ENCODE data around the gene USP15. TPM values are rescaled to one million over a fixed set of nuclear protein-coding genes. Genes with fewer than 3 reads are reported as not detected.

Gene USP15
- polyA plus RNA-seq, 3 donors from 2014 or later = 40.6 to 69.3 (median 62.0) TPM

DNA sequence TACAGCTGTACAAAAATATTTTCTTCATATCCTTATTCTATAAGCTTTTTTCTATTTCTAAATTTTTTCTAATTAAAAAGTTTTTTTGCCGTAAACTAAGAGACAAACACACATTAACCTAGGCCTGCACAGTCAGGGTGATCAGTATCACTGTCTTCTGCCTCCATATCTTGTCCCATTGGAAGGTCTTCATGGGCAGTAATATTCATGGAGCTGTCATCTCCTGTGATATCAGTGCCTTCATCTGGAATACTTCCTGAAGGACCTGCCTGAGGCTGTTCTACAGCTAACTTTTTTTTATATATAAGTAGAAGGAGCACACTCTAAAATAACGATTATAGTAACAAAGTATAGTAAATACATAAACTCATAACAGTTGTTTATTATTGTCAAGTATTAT is 17.8 kb downstream of the USP15 start:
- Mint-ChIP-seq H3K27ac (no peak overlapping the region), H3K27me3 (ENCODE audit: low read depth in 3 of 3) (no peaks in the 10 kb centered on the region), H3K4me3 (no peak overlapping the region), H3K9me3 (no peaks in the 10 kb centered on the region), H3K36me3 (no peaks in the 10 kb centered on the region), H3K4me1 (peaks cover 83 to 96% of the 10 kb centered on the region in 2 donors)
- no peak for DNase-seq

DNA sequence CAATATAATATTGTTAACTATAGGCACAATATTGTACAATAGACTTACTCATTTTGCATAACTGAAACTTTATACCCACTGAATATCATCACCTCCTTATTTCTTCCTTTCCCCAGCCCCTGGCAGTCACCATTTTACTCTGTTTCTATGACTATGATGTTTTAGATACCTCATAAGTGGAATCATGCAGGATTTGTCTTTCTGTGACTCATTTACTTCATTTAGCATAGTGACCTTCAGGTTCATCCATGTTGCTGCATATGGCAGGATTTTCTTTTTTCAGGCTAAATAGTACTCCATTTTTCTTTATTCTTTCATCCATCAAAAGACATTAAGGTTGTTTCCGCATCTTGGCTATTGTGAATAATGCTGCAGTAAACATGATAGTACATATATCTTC is 18.9 kb downstream of the USP15 start:
- no peak overlapping the region for H3K4me3 Mint-ChIP-seq
- H3K27me3 Mint-ChIP-seq (ENCODE audit: low read depth in 3 of 3) = no peaks in the 10 kb centered on the region
- H3K27ac Mint-ChIP-seq = peak overlapping the region in 1 of 6 donors; percentile 29
- H3K4me1 Mint-ChIP-seq = peaks cover 83 to 96% of the 10 kb centered on the region in 2 donors
- H3K9me3 Mint-ChIP-seq = no peaks in the 10 kb centered on the region
- no peaks in the 10 kb centered on the region for H3K36me3 Mint-ChIP-seq
- no peak for DNase-seq

DNA sequence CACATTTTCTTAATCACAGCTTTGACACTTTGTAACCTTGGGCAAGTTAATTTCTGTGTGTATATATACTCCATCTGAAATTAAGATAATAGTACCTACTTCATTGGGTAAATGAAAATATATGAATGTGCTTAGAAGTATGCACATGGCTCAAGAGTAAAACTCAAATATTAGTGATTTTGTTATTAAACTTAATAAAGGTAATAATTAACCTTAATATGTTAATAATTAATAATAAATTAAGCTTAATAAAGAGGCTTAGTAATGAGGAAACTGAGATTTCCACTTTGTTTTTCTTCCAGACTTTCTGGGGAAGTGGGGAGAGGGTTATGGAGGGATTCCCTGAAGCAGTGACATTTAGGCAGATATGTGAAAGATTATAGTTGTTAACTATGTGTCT is 19.8 kb downstream of the USP15 start:
- Mint-ChIP-seq H3K4me1 (peaks cover 80 to 96% of the 10 kb centered on the region in 2 donors), H3K9me3 (no peaks in the 10 kb centered on the region), H3K36me3 (no peaks in the 10 kb centered on the region), H3K27me3 (ENCODE audit: low read depth in 3 of 3) (no peaks in the 10 kb centered on the region), H3K4me3 (peak overlapping the region in 1 of 5 donors; percentile 4), H3K27ac (peak overlapping the region in 1 of 6 donors; percentile 15)
- no peak for DNase-seq

DNA sequence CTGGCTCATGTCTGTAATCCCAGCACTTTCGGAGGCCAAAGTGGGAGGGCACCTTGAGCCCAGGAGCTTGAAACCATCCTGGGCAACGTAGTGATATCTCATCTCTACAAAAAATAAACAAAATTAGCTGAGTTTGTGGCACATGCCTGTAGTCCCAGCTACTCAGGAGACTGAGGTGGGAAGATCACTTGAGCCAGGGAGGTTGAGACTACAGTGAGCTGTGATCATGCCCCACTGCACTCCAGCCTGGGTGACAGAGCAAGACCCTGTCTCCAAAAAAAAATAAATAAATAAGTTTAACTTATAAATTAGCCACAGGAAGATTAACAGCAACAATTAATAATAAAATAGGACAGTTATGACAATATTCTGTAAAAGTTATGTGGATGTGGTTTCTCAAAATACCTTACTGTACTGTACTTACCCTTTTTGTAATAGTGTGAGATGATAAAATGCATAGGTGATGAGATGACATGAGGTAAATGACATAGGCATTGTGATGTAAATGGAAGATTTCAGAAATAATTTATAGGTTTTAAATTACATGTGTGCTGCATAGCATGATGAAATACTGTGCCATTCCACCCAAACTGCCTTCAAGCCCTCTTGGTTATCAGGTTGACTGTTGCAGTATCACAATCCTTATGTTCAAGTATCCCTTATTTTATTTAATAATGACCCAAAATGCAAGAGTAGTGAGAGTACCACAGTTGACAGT is 22.0 kb downstream of the USP15 start:
- Mint-ChIP-seq H3K4me3 (peak overlapping the region in 2 of 5 donors; percentile 5 to 30), H3K27ac (peak overlapping the region in 4 of 6 donors; percentile 17 to 55 (median 30)), H3K36me3 (no peaks in the 10 kb centered on the region), H3K9me3 (no peaks in the 10 kb centered on the region), H3K4me1 (peaks cover 79 to 96% of the 10 kb centered on the region in 2 donors), H3K27me3 (ENCODE audit: low read depth in 3 of 3) (peaks cover 0 to 1% (median 0%) of the 10 kb centered on the region in 3 donors)
- no peak for DNase-seq

DNA sequence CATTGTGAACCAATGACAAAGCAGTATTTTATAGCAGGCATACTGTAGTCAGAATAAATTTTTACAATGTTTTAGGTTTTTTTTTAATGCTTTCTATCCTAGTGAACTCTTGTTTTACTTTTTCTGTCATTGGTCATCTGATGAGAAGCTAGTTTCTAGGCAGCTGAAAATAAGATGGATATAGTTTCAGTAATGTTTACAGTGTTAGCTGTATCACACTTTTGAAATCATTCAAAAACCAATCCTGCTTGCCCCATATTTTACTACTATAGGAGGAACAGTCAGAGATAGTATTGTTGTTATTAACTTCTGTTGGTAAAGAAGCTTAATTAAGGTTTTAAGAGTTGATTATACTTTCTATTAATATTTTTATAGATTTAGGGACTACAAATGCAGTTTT is 24.5 kb downstream of the USP15 start:
- H3K9me3 Mint-ChIP-seq = no peaks in the 10 kb centered on the region
- peaks cover 90 to 100% of the 10 kb centered on the region in 2 donors for H3K4me1 Mint-ChIP-seq
- peaks cover 0 to 2% (median 0%) of the 10 kb centered on the region in 3 donors for H3K27me3 Mint-ChIP-seq (ENCODE audit: low read depth in 3 of 3)
- H3K4me3 Mint-ChIP-seq = no peak overlapping the region
- DNase-seq = no peak
- no peaks in the 10 kb centered on the region for H3K36me3 Mint-ChIP-seq
- no peak overlapping the region for H3K27ac Mint-ChIP-seq

DNA sequence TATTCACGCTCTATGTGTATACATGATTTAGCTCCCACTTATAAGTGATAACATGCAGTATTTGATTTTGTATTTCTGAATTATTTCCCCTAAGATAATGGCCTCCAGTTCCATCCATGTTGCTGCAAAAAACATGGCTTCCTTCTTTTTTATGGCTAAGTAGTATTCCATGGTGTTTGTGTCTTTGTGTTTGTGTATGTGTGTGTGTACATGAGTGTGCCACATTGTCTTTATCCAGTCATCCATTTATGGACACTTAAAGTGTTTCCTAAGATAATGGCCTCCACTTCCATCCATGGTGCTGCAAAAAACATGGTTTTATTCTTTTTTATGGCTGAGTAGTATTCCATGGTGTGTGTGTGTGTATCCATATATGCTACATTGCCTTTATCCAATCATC is 25.1 kb downstream of the USP15 start:
- H3K9me3 Mint-ChIP-seq = peaks cover 0 to 3% (median 1%) of the 10 kb centered on the region in 6 donors
- H3K27me3 Mint-ChIP-seq (ENCODE audit: low read depth in 3 of 3) = peaks cover 0 to 2% (median 0%) of the 10 kb centered on the region in 3 donors
- no peak overlapping the region for H3K4me3 Mint-ChIP-seq
- H3K4me1 Mint-ChIP-seq = peaks cover 91 to 100% of the 10 kb centered on the region in 2 donors
- H3K36me3 Mint-ChIP-seq = peaks cover 2 to 4% (median 2%) of the 10 kb centered on the region in 3 donors
- no peak overlapping the region for H3K27ac Mint-ChIP-seq
- DNase-seq = no peak

DNA sequence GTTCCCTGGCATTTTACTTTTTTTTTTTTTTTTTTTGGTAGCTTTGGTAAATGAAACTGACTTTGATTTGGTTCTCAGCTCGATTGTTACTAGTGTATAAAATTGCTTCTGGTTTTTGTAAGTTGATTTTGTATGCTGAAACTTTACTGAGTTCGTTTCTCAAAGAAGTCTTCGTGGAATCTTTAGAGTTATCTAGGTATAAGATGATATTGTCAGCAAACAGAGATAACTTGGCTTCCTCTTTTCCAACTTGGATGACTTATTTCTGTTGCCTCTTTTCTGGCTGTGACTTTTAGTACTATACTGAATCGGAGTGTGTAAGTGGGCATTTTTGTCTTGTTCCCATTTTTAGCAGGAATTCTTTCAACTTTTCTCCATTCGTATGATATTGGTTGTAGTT is 28.1 kb downstream of the USP15 start:
- H3K27ac Mint-ChIP-seq = no peak overlapping the region
- H3K9me3 Mint-ChIP-seq = peaks cover 4 to 13% (median 8%) of the 10 kb centered on the region in 6 donors
- peaks cover 0 to 2% (median 0%) of the 10 kb centered on the region in 3 donors for H3K27me3 Mint-ChIP-seq (ENCODE audit: low read depth in 3 of 3)
- peaks cover 6 to 11% (median 11%) of the 10 kb centered on the region in 3 donors for H3K36me3 Mint-ChIP-seq
- peak overlapping the region in 3 of 5 donors; percentile 24 to 55 (median 33) for H3K4me3 Mint-ChIP-seq
- DNase-seq = no peak
- peaks cover 88 to 100% of the 10 kb centered on the region in 2 donors for H3K4me1 Mint-ChIP-seq

DNA sequence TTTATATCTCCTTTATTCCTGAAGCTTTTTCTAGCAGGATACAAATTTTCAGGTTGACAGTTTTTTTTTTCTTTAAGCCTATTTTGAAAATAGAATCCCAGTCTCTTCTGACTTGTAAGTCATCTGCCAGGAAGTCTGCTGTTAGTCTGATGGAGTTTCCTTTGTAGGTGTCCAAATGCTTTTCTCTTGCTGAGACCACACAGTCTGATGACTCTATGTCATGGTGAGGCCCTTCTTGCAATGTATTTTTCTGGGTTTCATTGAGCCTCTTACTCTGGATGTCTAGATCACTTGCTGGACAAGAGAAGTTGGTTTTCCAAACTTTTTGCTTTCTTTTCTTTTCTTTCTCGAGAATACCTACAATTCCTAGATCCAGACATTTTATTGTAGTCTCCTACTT is 30.6 kb downstream of the USP15 start:
- H3K4me1 Mint-ChIP-seq = peaks cover 76 to 95% of the 10 kb centered on the region in 2 donors
- peak overlapping the region in 1 of 6 donors; percentile 24 for H3K27ac Mint-ChIP-seq
- H3K36me3 Mint-ChIP-seq = peaks cover 6 to 22% (median 19%) of the 10 kb centered on the region in 3 donors
- peaks cover 4 to 13% (median 8%) of the 10 kb centered on the region in 6 donors for H3K9me3 Mint-ChIP-seq
- peak overlapping the region in 1 of 5 donors; percentile 3 for H3K4me3 Mint-ChIP-seq
- no peak for DNase-seq
- peaks cover 0 to 2% (median 0%) of the 10 kb centered on the region in 3 donors for H3K27me3 Mint-ChIP-seq (ENCODE audit: low read depth in 3 of 3)

DNA sequence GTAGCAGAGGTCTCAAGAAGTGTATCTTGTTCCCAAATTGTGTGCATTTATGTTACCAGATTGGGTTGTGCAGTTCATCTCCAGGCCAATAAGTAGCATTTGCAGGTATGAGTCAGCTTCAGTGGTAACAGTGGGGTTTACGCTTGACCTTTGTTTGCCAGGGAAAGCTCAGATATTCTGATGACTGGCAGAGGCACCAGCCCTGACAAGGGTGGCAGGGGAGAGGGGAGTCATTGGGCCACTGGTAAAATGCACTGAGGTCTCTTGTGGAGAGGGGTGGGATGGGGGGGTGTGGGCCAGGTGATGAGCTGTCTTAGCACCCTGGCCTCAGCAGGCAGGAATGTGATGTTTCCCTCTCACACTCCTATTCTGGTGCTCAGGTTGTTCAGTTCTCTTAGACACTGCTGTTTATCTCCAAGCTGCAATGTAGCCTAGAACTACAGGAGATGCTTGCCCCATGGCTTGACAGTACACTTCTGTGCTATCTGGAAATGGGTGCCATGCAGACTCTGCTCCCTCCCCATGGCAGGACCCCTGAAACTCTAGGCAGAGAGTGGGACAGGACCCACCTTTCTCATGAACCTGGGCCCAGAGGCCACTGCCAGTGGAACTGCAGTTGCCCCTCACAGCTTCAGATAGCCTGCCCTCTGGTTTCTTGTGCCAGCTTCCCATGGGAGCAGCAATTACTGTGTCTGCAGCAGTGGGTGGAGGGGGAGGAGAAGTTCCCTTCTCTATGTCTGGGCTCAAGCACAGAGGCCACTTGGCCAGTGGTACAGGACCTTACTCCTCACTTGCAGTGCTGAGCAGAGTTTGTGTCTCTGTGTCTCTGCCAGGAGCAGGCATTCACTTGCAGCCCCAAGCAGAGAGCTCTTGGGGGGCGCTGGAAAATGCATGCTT is 31.9 kb downstream of the USP15 start:
- Mint-ChIP-seq H3K27ac (peak overlapping the region in 3 of 6 donors; percentile 30 to 77 (median 36)), H3K27me3 (ENCODE audit: low read depth in 3 of 3) (peaks cover 0 to 1% (median 0%) of the 10 kb centered on the region in 3 donors), H3K36me3 (peaks cover 9 to 33% (median 27%) of the 10 kb centered on the region in 3 donors), H3K4me3 (peak overlapping the region in 2 of 5 donors; percentile 23 to 58), H3K9me3 (peaks cover 4 to 13% (median 8%) of the 10 kb centered on the region in 6 donors), H3K4me1 (peaks cover 76 to 95% of the 10 kb centered on the region in 2 donors)
- no peak for DNase-seq

DNA sequence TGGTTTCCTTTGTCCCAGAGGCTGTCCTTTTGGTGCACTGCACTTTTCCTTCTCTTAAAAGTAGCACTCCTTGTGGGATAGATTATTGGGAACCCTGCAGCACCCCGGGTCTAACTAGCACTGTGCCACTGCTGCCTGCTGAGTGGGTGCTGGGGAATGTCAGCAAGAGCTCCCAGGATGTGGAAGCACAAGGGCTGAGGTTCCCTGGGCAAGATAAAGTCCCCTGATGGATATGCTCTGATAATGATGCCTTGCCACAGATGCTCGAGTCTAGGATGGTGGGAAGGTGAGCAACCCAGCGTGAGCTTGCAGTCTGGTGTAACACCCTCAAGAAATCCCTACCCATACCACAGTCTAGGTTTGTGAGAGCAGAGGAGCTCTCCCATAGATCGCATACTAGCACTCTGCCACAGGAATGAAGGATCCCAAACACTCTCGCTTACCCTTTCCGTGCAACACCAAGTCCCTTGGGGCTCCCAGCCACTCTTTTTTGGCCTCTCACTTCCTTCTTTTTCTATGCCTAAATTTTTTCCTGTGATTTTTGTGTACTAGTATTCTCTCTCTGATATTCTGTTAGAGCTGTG is 32.6 kb downstream of the USP15 start:
- peaks cover 14 to 40% (median 35%) of the 10 kb centered on the region in 3 donors for H3K36me3 Mint-ChIP-seq
- H3K4me1 Mint-ChIP-seq = peaks cover 76 to 95% of the 10 kb centered on the region in 2 donors
- H3K27me3 Mint-ChIP-seq (ENCODE audit: low read depth in 3 of 3) = peaks cover 0 to 3% (median 2%) of the 10 kb centered on the region in 3 donors
- DNase-seq = no peak
- peak overlapping the region; percentile 10 to 44 (median 22) for H3K4me3 Mint-ChIP-seq
- H3K9me3 Mint-ChIP-seq = peaks cover 4 to 13% (median 8%) of the 10 kb centered on the region in 6 donors
- peak overlapping the region in 2 of 6 donors; percentile 27 to 42 for H3K27ac Mint-ChIP-seq

DNA sequence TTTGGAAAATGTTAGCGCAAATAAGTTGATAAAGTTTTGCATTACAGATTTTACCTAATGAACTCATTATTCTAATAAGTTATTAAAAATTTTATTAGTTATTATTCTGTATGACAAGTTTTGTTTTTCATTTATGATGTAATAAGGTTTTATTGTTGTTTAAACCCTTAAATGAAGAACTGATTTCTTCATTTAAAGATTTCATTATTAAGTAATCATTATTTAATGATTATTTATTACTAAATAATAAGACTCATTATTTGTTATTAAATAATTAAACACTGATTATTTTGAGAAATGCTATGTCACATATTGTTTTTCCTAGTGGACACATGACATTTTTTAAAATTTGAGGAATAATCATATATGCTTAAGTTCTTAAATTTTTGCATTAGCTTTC is 34.2 kb downstream of the USP15 start:
- Mint-ChIP-seq H3K27me3 (ENCODE audit: low read depth in 3 of 3) (peaks cover 0 to 5% (median 2%) of the 10 kb centered on the region in 3 donors), H3K36me3 (peaks cover 20 to 43% (median 38%) of the 10 kb centered on the region in 3 donors)

DNA sequence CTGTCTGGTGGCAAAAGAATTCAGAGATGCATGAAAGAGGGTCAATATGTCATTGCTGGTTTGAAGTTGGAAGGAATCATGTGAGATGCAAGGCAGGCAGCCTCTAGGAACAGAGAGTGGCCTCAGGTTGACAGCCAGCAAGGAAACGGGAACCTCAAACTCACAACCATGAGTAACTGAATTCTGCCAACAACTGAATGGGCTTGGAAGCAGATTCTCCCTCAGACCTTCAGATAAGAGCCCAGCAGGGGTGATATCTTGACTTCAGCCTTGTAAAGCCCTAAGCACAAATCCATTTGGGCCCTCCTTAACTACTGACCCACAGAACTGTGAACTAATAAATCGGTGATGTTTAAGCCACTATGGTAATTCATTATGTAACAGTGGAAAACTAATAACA is 35.8 kb downstream of the USP15 start:
- peaks cover 0 to 5% (median 2%) of the 10 kb centered on the region in 3 donors for H3K27me3 Mint-ChIP-seq (ENCODE audit: low read depth in 3 of 3)
- H3K27ac Mint-ChIP-seq = peak overlapping the region in 4 of 6 donors; percentile 1 to 62 (median 22)
- peaks cover 0 to 3% (median 3%) of the 10 kb centered on the region in 6 donors for H3K9me3 Mint-ChIP-seq
- no peak overlapping the region for H3K4me3 Mint-ChIP-seq
- no peak for DNase-seq
- peaks cover 67 to 90% of the 10 kb centered on the region in 2 donors for H3K4me1 Mint-ChIP-seq
- peaks cover 19 to 38% (median 33%) of the 10 kb centered on the region in 3 donors for H3K36me3 Mint-ChIP-seq

More for the DNA sequence above, 34.2 kb downstream of the USP15 start:
- Mint-ChIP-seq H3K4me3 (no peak overlapping the region), H3K4me1 (peaks cover 70 to 90% of the 10 kb centered on the region in 2 donors), H3K9me3 (peaks cover 4 to 13% (median 8%) of the 10 kb centered on the region in 6 donors), H3K27ac (no peak overlapping the region)
- no peak for DNase-seq

DNA sequence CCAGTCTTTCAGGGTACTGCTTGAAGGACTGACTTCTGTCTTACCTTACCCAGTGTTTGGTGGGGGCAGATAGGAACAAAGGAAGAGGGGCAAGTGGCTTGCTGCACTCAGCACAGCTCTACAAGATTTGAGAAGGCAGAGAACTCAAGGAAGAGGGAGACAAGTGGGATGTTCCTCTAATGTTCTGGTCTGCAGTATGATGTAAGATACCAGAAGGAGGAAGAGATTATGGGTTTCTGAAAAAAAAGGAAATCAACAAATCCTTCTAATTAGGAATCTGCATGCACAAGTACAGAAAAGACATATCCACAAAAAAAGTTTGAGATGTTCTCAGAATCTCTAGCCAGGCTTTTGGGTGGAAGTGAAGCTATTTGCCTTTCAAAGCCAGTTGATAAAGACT is 37.1 kb downstream of the USP15 start:
- Mint-ChIP-seq H3K27me3 (ENCODE audit: low read depth in 3 of 3) (peaks cover 0 to 5% (median 2%) of the 10 kb centered on the region in 3 donors), H3K4me1 (peaks cover 68 to 90% of the 10 kb centered on the region in 2 donors), H3K9me3 (no peaks in the 10 kb centered on the region), H3K36me3 (peaks cover 19 to 35% (median 32%) of the 10 kb centered on the region in 3 donors), H3K27ac (peak overlapping the region in 4 of 6 donors; percentile 4 to 62 (median 24)), H3K4me3 (no peak overlapping the region)
- no peak for DNase-seq
